HepG2 (cell line): ENCODE data around the gene PLIN3. TPM values are rescaled to one million over a fixed set of nuclear protein-coding genes. Genes with fewer than 3 reads are reported as not detected.
A peak's percentile ranks its signal among the peaks of the same experiment; 100 is the strongest.

Experiments used
- AFF4 ChIP-seq: sonication (generic); formaldehyde crosslinking; IDR thresholded peaks from 2 replicates; pipeline ENCODE4 v1.4.0; 2020; ENCODE audit warnings: missing genetic modification reagents
- BORCS8-MEF2B ChIP-seq: sonication (generic); formaldehyde crosslinking; IDR thresholded peaks from 2 replicates; pipeline ENCODE4 v1.8.0; 2022; ENCODE audit warnings: mild to moderate bottlenecking, missing genetic modification reagents
- CBFB ChIP-seq: sonication (generic); formaldehyde crosslinking; IDR thresholded peaks from 2 replicates; pipeline ENCODE4 v1.4.0; 2020; ENCODE audit warnings: missing genetic modification reagents
- CREB3 ChIP-seq: sonication (generic); formaldehyde crosslinking; IDR thresholded peaks from 2 replicates; pipeline ENCODE4 v1.5.0; 2020; ENCODE audit warnings: missing genetic modification reagents
- ERF ChIP-seq: IDR thresholded peaks from 2 replicates; pipeline ENCODE4 v1.6.1; 2018; ENCODE audit warnings: missing biosample characterization, missing genetic modification reagents
- MEIS1 ChIP-seq: sonication (generic); formaldehyde crosslinking; IDR thresholded peaks from 2 replicates; pipeline ENCODE4 v1.9.0; 2021; ENCODE audit warnings: mild to moderate bottlenecking, missing genetic modification reagents, moderate library complexity, borderline replicate concordance
- ZBTB43 ChIP-seq: sonication (generic); formaldehyde crosslinking; conservative IDR thresholded peaks from 2 replicates; pipeline ENCODE4 v1.4.0; 2020; ENCODE audit warnings: missing genetic modification reagents
- ZNF275 ChIP-seq: sonication (generic); formaldehyde crosslinking; IDR thresholded peaks from 2 replicates; pipeline ENCODE4 v1.8.0; 2022; ENCODE audit warnings: missing genetic modification reagents, mild to moderate bottlenecking, inconsistent platforms, borderline replicate concordance
- ZNF547 ChIP-seq: sonication (generic); formaldehyde crosslinking; IDR thresholded peaks from 2 replicates; pipeline ENCODE4 v1.5.1; 2020; ENCODE audit warnings: mild to moderate bottlenecking, missing genetic modification reagents
- ZNF563 ChIP-seq: sonication (generic); formaldehyde crosslinking; IDR thresholded peaks from 2 replicates; pipeline ENCODE4 v1.8.0; 2022; ENCODE audit warnings: mild to moderate bottlenecking, moderate library complexity, missing genetic modification reagents
- polyA plus RNA-seq, 8 experiments: library from polyadenylated mRNA; depleted of rRNA in 3 of 8; stranded (reverse) in 7 of 8; unstranded in 1 of 8; fragments of >200 nt; fragmentation: Illumina TruSeq in 4 of 8; extraction: Trizol in 4 of 8; gene quantifications; 2 replicates each; pipeline versions ENCODE4 v1.2.1 to v1.2.3, GENCODE V29; 2011 to 2016; ENCODE audit warnings: low read depth in 4 of 8, missing spikeins in 1 of 8, mixed read lengths in 1 of 8; ENCODE audit not compliant: insufficient read depth in 1 of 8
- total RNA-seq, 5 experiments: library from RNA; depleted of rRNA; stranded (reverse); fragments of >200 nt; fragmentation: Illumina TruSeq; extraction: Trizol; gene quantifications; 2 replicates each; pipeline ENCODE4 v1.2.3, GENCODE V29; 2016; ENCODE audit warnings: low read depth in 1 of 5
- TF ChIP-seq, protein P1 (sequence below): sonication (generic); formaldehyde crosslinking; IDR thresholded peaks from 2 replicates; pipeline ENCODE4 v1.4.0; 2020; ENCODE audit warnings: missing genetic modification reagents
- TF ChIP-seq, protein P2 (sequence below): sonication (generic); formaldehyde crosslinking; conservative IDR thresholded peaks from 2 replicates; pipeline ENCODE4 v1.4.0; 2020; ENCODE audit warnings: mild to moderate bottlenecking, missing genetic modification reagents, moderate library complexity

The PLIN3 gene
- total and polyA plus RNA-seq, 2 of the 13 experiments (the other 11 are each of a cell fraction or from before 2014, with no cell fraction given): 49.3 to 57.9 TPM

GRCh38 chr19:4909156-4909896, 41.9 kb upstream of the PLIN3 start, which contains the start of gene UHRF1 (continued):
- TF ChIP-seq ZNF275 (no peak), BORCS8-MEF2B (peak; percentile 75), MEIS1 (CRISPR knock-in tag) (peak; percentile 68; the same call in 1 of the 2 replicates), ZBTB43 (0 out of 2 replicates have a peak, but pooled peaks have one; percentile 20), ZNF563 (peak; percentile 65), AFF4 (no peak), CREB3 (CRISPR knock-in tag) (0 out of 2 replicates have a peak, but pooled peaks have one; percentile 40), CBFB (CRISPR knock-in tag) (peak; percentile 32; the same call in 1 of the 2 replicates), ZNF547 (CRISPR knock-in tag) (peak; percentile 59; the same call in 1 of the 2 replicates), ERF (CRISPR knock-in tag) (peak; percentile 26; the same call in 1 of the 2 replicates)
- TF ChIP-seq, protein P1, sequence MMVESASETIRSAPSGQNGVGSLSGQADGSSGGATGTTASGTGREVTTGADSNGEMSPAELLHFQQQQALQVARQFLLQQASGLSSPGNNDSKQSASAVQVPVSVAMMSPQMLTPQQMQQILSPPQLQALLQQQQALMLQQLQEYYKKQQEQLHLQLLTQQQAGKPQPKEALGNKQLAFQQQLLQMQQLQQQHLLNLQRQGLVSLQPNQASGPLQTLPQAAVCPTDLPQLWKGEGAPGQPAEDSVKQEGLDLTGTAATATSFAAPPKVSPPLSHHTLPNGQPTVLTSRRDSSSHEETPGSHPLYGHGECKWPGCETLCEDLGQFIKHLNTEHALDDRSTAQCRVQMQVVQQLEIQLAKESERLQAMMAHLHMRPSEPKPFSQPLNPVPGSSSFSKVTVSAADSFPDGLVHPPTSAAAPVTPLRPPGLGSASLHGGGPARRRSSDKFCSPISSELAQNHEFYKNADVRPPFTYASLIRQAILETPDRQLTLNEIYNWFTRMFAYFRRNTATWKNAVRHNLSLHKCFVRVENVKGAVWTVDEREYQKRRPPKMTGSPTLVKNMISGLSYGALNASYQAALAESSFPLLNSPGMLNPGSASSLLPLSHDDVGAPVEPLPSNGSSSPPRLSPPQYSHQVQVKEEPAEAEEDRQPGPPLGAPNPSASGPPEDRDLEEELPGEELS (CRISPR knock-in tag): peak; percentile 28; the same call in 1 of the 2 replicates
- TF ChIP-seq, protein P2, sequence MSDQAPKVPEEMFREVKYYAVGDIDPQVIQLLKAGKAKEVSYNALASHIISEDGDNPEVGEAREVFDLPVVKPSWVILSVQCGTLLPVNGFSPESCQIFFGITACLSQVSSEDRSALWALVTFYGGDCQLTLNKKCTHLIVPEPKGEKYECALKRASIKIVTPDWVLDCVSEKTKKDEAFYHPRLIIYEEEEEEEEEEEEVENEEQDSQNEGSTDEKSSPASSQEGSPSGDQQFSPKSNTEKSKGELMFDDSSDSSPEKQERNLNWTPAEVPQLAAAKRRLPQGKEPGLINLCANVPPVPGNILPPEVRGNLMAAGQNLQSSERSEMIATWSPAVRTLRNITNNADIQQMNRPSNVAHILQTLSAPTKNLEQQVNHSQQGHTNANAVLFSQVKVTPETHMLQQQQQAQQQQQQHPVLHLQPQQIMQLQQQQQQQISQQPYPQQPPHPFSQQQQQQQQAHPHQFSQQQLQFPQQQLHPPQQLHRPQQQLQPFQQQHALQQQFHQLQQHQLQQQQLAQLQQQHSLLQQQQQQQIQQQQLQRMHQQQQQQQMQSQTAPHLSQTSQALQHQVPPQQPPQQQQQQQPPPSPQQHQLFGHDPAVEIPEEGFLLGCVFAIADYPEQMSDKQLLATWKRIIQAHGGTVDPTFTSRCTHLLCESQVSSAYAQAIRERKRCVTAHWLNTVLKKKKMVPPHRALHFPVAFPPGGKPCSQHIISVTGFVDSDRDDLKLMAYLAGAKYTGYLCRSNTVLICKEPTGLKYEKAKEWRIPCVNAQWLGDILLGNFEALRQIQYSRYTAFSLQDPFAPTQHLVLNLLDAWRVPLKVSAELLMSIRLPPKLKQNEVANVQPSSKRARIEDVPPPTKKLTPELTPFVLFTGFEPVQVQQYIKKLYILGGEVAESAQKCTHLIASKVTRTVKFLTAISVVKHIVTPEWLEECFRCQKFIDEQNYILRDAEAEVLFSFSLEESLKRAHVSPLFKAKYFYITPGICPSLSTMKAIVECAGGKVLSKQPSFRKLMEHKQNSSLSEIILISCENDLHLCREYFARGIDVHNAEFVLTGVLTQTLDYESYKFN (CRISPR knock-in tag): peak; percentile 46
